ENCODE data around the gene PDCD1. TPM values are rescaled to one million over a fixed set of nuclear protein-coding genes. Genes with fewer than 3 reads are reported as not detected.

Gene PDCD1
- 0.58 TPM for total RNA-seq

GRCh38 chr2:241858206-241859016 lies at the start of gene PDCD1:
Gene PDCD1 (minus strand): TSS chr2:241858894. CDS start chr2:241858838, 56 bp downstream.

GRCh38 chr2:241869087-241869961 lies 10.6 kb upstream of the PDCD1 start, which contains the start of gene RTP5:
Gene RTP5 (plus strand): TSS chr2:241869729. CDS start chr2:241869757, 28 bp downstream.

GRCh38 chr2:241808721-241809382 lies 49.8 kb downstream of the PDCD1 start, which contains the start of gene NEU4:
Gene NEU4 (plus strand): TSS chr2:241809193. CDS start chr2:241814485, 5,292 bp downstream.

Other genes with a start within 250 kb of the PDCD1 start
- 82.2 TPM for gene THAP4, start 221.7 kb downstream of the PDCD1 start, total RNA-seq
- gene ATG4B, start 221.2 kb downstream of the PDCD1 start, total RNA-seq, result 83.0 TPM
- 24.6 TPM for gene DTYMK, start 172.1 kb downstream of the PDCD1 start, total RNA-seq
- 36.8 TPM for gene ING5, start 156.9 kb downstream of the PDCD1 start, total RNA-seq
- 39.3 TPM for gene D2HGDH, start 124.3 kb downstream of the PDCD1 start, total RNA-seq
- 0.82 TPM for gene GAL3ST2, start 82.1 kb downstream of the PDCD1 start, total RNA-seq
- 0.99 TPM for gene NEU4, start 49.7 kb downstream of the PDCD1 start, total RNA-seq
- not detected for gene RTP5, start 10.8 kb upstream of the PDCD1 start, total RNA-seq

All from metanephros (tissue), 1 donor.